22Rv1 (cell line): ENCODE measurements around the gene LEMD1.

Experiments
- ZFX ChIP-seq: fragments of 450-650 bp; IDR thresholded peaks from 2 replicates; pipeline ENCODE4 v1.6.1; 2017; ENCODE audit warnings: antibody characterized with exemption, borderline replicate concordance
- TF ChIP-seq, protein P1 (sequence below): fragments of 450-650 bp; IDR thresholded peaks from 2 replicates; pipeline ENCODE4 v1.5.1; 2017; ENCODE audit warnings: mild to moderate bottlenecking

GRCh38 chr1:205351984-205352713 is 69.7 kb downstream of the LEMD1 start:
- TF ChIP-seq, protein P1, sequence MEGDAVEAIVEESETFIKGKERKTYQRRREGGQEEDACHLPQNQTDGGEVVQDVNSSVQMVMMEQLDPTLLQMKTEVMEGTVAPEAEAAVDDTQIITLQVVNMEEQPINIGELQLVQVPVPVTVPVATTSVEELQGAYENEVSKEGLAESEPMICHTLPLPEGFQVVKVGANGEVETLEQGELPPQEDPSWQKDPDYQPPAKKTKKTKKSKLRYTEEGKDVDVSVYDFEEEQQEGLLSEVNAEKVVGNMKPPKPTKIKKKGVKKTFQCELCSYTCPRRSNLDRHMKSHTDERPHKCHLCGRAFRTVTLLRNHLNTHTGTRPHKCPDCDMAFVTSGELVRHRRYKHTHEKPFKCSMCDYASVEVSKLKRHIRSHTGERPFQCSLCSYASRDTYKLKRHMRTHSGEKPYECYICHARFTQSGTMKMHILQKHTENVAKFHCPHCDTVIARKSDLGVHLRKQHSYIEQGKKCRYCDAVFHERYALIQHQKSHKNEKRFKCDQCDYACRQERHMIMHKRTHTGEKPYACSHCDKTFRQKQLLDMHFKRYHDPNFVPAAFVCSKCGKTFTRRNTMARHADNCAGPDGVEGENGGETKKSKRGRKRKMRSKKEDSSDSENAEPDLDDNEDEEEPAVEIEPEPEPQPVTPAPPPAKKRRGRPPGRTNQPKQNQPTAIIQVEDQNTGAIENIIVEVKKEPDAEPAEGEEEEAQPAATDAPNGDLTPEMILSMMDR = no peak
- no peak for TF ChIP-seq ZFX
